Measurements from ENCODE around the gene MAP1A. TPM values are rescaled to one million over a fixed set of nuclear protein-coding genes. Genes with fewer than 3 reads are reported as not detected.
A peak's percentile ranks its signal among the peaks of the same experiment; 100 is the strongest.

Gene MAP1A
- total RNA-seq, 1 experiment from 2014 or later: 2.5 TPM

- Histone ChIP-seq H3K27ac (ENCODE audit: insufficient read length, low read depth, low read length) (no peak overlapping the region), H2BK12ac (ENCODE audit: insufficient read length, low read depth, low read length) (no peak overlapping the region), H3K9me3 (ENCODE audit: control insufficient read depth, low read depth, low read length) (no peaks in the 10 kb centered on the region), H2AFZ (ENCODE audit: low read length) (no peak overlapping the region), H3K9ac (ENCODE audit: extremely low read depth, insufficient read length, low read length) (no peak overlapping the region), H4K8ac (replicated peaks; ENCODE audit: insufficient read length, low read depth, low read length) (no peak overlapping the region), H4K20me1 (ENCODE audit: control insufficient read depth, insufficient read depth, insufficient read length) (no peaks in the 10 kb centered on the region), H4K91ac (ENCODE audit: insufficient read length, low read depth, low read length) (no peak overlapping the region), H3K23ac (ENCODE audit: insufficient read length, low read depth, low read length) (no peak overlapping the region), H4K5ac (ENCODE audit: insufficient read length, low read depth, low read length) (no peak overlapping the region), H3K79me1 (ENCODE audit: insufficient read depth, low read depth, low read length, poor library complexity, severe bottlenecking) (no peaks in the 10 kb centered on the region), H3K27me3 (ENCODE audit: insufficient read depth, low read length) (peaks cover 20% of the 10 kb centered on the region; the same call in 1 of the 2 replicates), H2BK120ac (ENCODE audit: low read depth, low read length, poor library complexity, severe bottlenecking) (no peak overlapping the region), H3K14ac (ENCODE audit: insufficient read depth, low read length) (no peak overlapping the region), H3K56ac (ENCODE audit: insufficient read length, low read depth, low read length) (no peak overlapping the region), H2BK20ac (ENCODE audit: low read depth, low read length, poor library complexity, severe bottlenecking) (no peak overlapping the region), H3K4me1 (ENCODE audit: insufficient read depth, low read length) (peaks cover 3% of the 10 kb centered on the region; the same call in 1 of the 2 replicates), H2BK15ac (ENCODE audit: low read depth, low read length) (no peak overlapping the region), H3K4me2 (ENCODE audit: insufficient read depth, insufficient read length, low read length) (peak overlapping the region; percentile 30), H3K23me2 (ENCODE audit: insufficient read length, low read depth, low read length, poor library complexity, severe bottlenecking) (peaks cover 30% of the 10 kb centered on the region), H3T11ph (ENCODE audit: low read length) (no peak overlapping the region), H3K4ac (ENCODE audit: low read depth, low read length) (no peak overlapping the region), H2AK5ac (ENCODE audit: insufficient read length, low read length) (no peak overlapping the region), H3K18ac (ENCODE audit: insufficient read length, low read depth, low read length) (no peak overlapping the region), H2BK5ac (ENCODE audit: insufficient read length, low read length) (no peak overlapping the region), H3K79me2 (ENCODE audit: insufficient read depth, low read length) (no peaks in the 10 kb centered on the region)
- Mint-ChIP-seq H3K4me1 (peaks cover 47 to 65% of the 10 kb centered on the region in 2 experiments), H3K4me3 (peak overlapping the region in 1 of 2 experiments; percentile 41; a peak in 2 of 5 replicates), H3K27me3 (ENCODE audit: low read depth) (peaks cover 76% of the 10 kb centered on the region), H3K27ac (peak overlapping the region in 1 of 3 experiments; percentile 6; a peak in 1 of 7 replicates), H3K9me3 (no peaks in the 10 kb centered on the region), H3K36me3 (ENCODE audit: insufficient read depth in 1 of 3, low read depth in 3 of 3) (no peaks in the 10 kb centered on the region; a peak in 1 of 7 replicates)
- peak; percentile 83 for TF ChIP-seq CTCF (conservative IDR thresholded peaks at IDR 0.05)
- WGBS (ENCODE audit: extremely low coverage, insufficient read length, low lambda C conversion rate): no CpG with 5 or more reads among the region's 4 CpGs
- DNase-seq: peak; percentile 67
Measured at GRCh38 chr15:43514241-43515057, 3.0 kb upstream of the MAP1A start.
